Breast epithelium (tissue), 4 donors: ENCODE measurements around the gene ERGIC1. TPM values are rescaled to one million over a fixed set of nuclear protein-coding genes. Genes with fewer than 3 reads are reported as not detected.

Experiments used
- DNase-seq, 2 donors: peaks; one replicate each; pipeline ENCODE4 v3.0.0-alpha.2; 2019; ENCODE audit warnings: low spot score in 2 of 2
- H3K27ac ChIP-seq, 2 donors: fragments of 200-600 bp; sonication (generic) in 1 of 2; one replicate each; pipeline ENCODE4 v1.5.1; 2016 to 2019; ENCODE audit warnings: mild to moderate bottlenecking in 1 of 2
- H3K27me3 ChIP-seq, 2 donors: fragments of 200-600 bp; sonication (generic) in 1 of 2; one replicate each; pipeline versions ENCODE4 v1.5.1 to v1.6.0; 2017 to 2019; ENCODE audit warnings: control low read depth in 1 of 2, mild to moderate bottlenecking in 1 of 2
- H3K36me3 ChIP-seq: fragments of 200-600 bp; one replicate; pipeline ENCODE4 v1.5.1; 2019
- H3K4me1 ChIP-seq, 2 donors: fragments of 200-600 bp; sonication (generic); one replicate each; pipeline ENCODE4 v1.5.1; 2016 to 2019; ENCODE audit warnings: control low read depth in 1 of 2
- H3K4me3 ChIP-seq, 3 donors: fragments of 200-600 bp; sonication (generic); 1 replicate in 2 of 3; 2 replicates in 1 of 3; pipeline ENCODE4 v1.5.1; 2016 to 2019; ENCODE audit warnings: mild to moderate bottlenecking in 3 of 3, moderate library complexity in 2 of 3
- H3K9me3 ChIP-seq, 2 donors: fragments of 200-600 bp; sonication (generic) in 1 of 2; one replicate each; pipeline ENCODE4 v1.5.1; 2016 to 2019; ENCODE audit warnings: control low read depth in 1 of 2
- CTCF ChIP-seq, 3 donors: fragments of 450-650 bp; IDR thresholded peaks; one replicate each; pipeline ENCODE4 v1.5.1; 2016 to 2017; ENCODE audit warnings: antibody characterized with exemption in 3 of 3, mild to moderate bottlenecking in 3 of 3, moderate library complexity in 3 of 3
- POLR2A ChIP-seq: fragments of 450-650 bp; IDR thresholded peaks from one replicate; pipeline ENCODE4 v1.6.1; 2016; ENCODE audit warnings: antibody characterized with exemption, mild to moderate bottlenecking, moderate library complexity
- POLR2AphosphoS5 ChIP-seq, 3 donors: sonication (generic); formaldehyde crosslinking; IDR thresholded peaks; one replicate each; pipeline ENCODE4 v1.6.1; 2017; ENCODE audit warnings: antibody characterized with exemption in 3 of 3
- intact Hi-C: fragments of 100-400 bp; cut with DNase I; formaldehyde crosslinking; loops from one replicate; pipeline ENCODE4 v1.15.1; 2023; ENCODE audit warnings: low total_unique reads
- total RNA-seq, 3 donors: library from RNA; depleted of rRNA; stranded (reverse); fragments of >200 nt; gene quantifications; one replicate each; pipeline ENCODE4 v1.1.0, GENCODE V29; 2016

ERGIC1 gene
- total RNA-seq, 3 donors from 2014 or later, result 86.6 to 139 (median 95.2) TPM

DNA sequence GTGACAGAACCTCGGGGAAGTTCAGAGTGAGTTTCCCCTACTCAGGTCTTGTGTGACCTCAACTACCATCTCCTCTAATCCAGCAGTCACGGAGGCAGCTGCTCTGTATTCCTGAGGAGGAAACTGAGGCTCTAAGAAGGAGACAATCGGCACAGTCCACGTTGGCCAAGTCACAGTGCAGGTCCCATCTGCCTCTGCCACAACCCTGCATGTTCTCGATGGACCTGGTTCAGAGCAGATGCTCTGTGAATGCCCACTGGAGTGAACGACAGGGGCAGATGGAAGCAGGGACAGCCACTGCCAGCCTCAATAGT, 722 bp upstream of the ERGIC1 start:
- Histone ChIP-seq H3K9me3 (no peaks in the 10 kb centered on the region), H3K36me3 (no peaks in the 10 kb centered on the region), H3K4me3 (peak overlapping the region in 2 of 3 donors; percentile 89 to 92), H3K27ac (peak overlapping the region; percentile 80 to 94), H3K27me3 (no peaks in the 10 kb centered on the region), H3K4me1 (peaks cover 0 to 5% of the 10 kb centered on the region in 2 donors)
- intact Hi-C loops, result no loop called here
- no peak for DNase-seq
- no peak for TF ChIP-seq CTCF (IDR thresholded peaks at IDR 0.05)
- no peak for TF ChIP-seq POLR2A
- TF ChIP-seq POLR2AphosphoS5 (IDR thresholded peaks at IDR 0.05), result no peak

DNA sequence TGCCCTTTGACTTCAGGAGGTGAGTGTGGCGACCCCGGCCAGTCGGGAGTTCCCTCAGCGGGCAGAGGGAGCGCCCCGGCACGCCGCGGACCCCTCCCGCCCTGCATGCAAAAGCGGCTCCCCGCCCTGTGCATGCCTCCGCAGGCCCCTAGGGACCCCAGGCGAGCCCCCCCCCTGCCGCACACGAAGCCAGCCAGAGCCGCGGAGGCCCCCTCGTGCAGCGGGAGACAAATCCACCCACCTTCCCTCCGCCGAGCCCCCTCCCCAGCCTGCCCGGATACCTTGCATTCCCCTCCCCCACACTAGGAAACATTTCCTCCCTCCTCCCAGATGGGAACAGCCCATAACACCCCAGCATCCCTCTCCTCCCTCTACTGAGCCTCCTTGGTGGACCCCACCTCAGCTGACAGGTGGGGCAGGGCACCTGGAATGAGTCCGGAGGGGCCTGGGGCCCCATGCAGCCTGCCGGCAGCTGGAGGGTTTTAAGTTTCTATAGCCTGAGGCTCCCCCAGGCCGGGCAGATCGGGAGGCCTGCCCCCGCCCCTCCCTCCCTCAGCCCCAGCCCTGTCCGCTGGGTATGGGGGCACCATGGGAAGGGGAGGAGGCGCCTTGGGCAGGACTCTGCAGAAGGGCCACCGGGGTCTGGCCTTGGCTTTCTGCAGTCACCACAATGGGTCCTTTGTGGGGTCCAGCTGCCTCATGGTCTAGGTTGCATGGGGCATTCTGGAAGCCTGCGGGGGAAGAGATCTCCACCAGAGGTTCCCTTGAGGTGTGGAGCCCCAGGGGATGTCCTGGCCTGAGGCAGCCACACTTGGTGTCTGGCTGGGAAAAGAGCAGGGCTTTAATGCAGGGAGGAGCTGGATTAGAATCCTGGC, 601 bp downstream of the ERGIC1 start:
- no peak for TF ChIP-seq CTCF (IDR thresholded peaks at IDR 0.05)
- no peak for TF ChIP-seq POLR2AphosphoS5 (IDR thresholded peaks at IDR 0.05)
- no peak for TF ChIP-seq POLR2A
- no peak for DNase-seq
- Histone ChIP-seq H3K27me3 (no peaks in the 10 kb centered on the region), H3K4me3 (peak overlapping the region; percentile 80 to 92 (median 89)), H3K36me3 (no peaks in the 10 kb centered on the region), H3K9me3 (no peaks in the 10 kb centered on the region), H3K4me1 (peaks cover 3 to 5% of the 10 kb centered on the region in 2 donors), H3K27ac (peak overlapping the region; percentile 80 to 94)
- intact Hi-C loops, result no loop called here

GRCh38 chr5:172835290-172835993, 1.4 kb downstream of the ERGIC1 start:
- H3K4me1 ChIP-seq, result peaks cover 5 to 6% of the 10 kb centered on the region in 2 donors
- no peaks in the 10 kb centered on the region for H3K9me3 ChIP-seq
- intact Hi-C loops, result no loop called here
- H3K4me3 ChIP-seq, result peak overlapping the region; percentile 80 to 92 (median 89)
- DNase-seq, result no peak
- H3K27ac ChIP-seq, result peak overlapping the region; percentile 80 to 94
- TF ChIP-seq POLR2A, result no peak
- no peak for TF ChIP-seq POLR2AphosphoS5 (IDR thresholded peaks at IDR 0.05)
- TF ChIP-seq CTCF (IDR thresholded peaks at IDR 0.05), result no peak
- no peaks in the 10 kb centered on the region for H3K36me3 ChIP-seq
- H3K27me3 ChIP-seq, result no peaks in the 10 kb centered on the region

DNA sequence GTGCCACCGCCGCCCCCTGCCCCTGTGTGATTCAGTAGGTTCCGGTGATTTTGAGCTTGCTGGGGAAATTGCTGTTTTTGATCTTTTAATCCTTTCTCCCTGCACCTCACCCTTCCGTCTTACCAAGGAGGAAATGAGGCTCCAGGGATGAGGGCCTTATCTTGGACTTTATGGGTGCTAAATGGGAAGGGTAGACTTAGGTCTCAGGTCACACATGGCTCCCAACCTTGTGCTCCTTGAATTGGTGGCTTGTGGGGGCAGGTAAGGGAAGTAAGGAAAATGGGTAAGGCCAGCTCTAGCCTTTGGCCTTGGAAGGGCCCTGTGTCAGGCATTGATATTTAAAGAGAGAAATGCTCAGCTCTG, 1.9 kb downstream of the ERGIC1 start:
- Histone ChIP-seq H3K4me3 (peak overlapping the region; percentile 80 to 92 (median 89)), H3K4me1 (peaks cover 5 to 6% of the 10 kb centered on the region in 2 donors), H3K36me3 (no peaks in the 10 kb centered on the region), H3K27ac (peak overlapping the region; percentile 80 to 94), H3K9me3 (no peaks in the 10 kb centered on the region), H3K27me3 (no peaks in the 10 kb centered on the region)
- intact Hi-C loops, result no loop called here
- DNase-seq, result no peak
- no peak for TF ChIP-seq CTCF (IDR thresholded peaks at IDR 0.05)
- no peak for TF ChIP-seq POLR2AphosphoS5 (IDR thresholded peaks at IDR 0.05)
- TF ChIP-seq POLR2A, result no peak

DNA sequence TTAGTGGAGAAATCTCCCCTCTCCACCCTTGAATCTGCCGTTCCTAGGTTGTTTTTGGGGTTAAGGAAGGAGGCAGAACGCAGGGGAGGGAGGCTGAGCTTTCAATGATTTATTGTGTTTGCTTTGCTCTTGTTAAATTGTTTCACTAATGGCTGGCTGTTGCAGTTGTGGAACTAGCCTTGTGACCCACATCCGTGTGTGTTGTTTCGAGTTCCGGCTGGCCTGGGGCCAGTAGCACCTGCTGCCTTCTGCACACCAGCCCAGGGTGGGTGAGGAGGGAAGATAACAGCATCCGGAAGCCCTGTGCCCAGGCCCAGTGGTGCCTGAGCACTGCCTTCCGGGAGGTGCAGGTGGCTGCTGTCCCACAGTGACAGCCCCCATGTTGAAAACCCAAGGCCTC, 3.6 kb downstream of the ERGIC1 start:
- intact Hi-C loops, result no loop called here

More for the DNA sequence above, 3.6 kb downstream of the ERGIC1 start:
- Histone ChIP-seq H3K4me3 (no peak overlapping the region), H3K27me3 (no peaks in the 10 kb centered on the region), H3K27ac (peak overlapping the region; percentile 80 to 94), H3K4me1 (peaks cover 5 to 6% of the 10 kb centered on the region in 2 donors), H3K9me3 (no peaks in the 10 kb centered on the region), H3K36me3 (no peaks in the 10 kb centered on the region)
- TF ChIP-seq CTCF (IDR thresholded peaks at IDR 0.05) (no peak), POLR2AphosphoS5 (IDR thresholded peaks at IDR 0.05) (peak in 1 of 3 donors; percentile 52)
- DNase-seq, result peak; percentile 72 to 86
